H9 (cell line): ENCODE measurements around the gene ABCA7. TPM values are rescaled to one million over a fixed set of nuclear protein-coding genes. Genes with fewer than 3 reads are reported as not detected.

Experiments used
- DNase-seq: peaks from one replicate; pipeline ENCODE4 v3.0.0-alpha.2; 2017
- H2AFZ ChIP-seq: one replicate; pipeline ENCODE4 v1.6.1; 2013; ENCODE audit warnings: mild to moderate bottlenecking, low read length, control low read depth, moderate library complexity
- H2AK5ac ChIP-seq: 2 replicates; pipeline ENCODE4 v1.6.1; 2013; ENCODE audit warnings: low read length, control low read depth, mixed read lengths; ENCODE audit not compliant: insufficient read length
- H2BK120ac ChIP-seq: one replicate; pipeline ENCODE4 v1.6.1; 2013; ENCODE audit warnings: low read depth, mild to moderate bottlenecking, low read length, control low read depth, inconsistent platforms; ENCODE audit not compliant: poor library complexity, severe bottlenecking
- H2BK12ac ChIP-seq: 2 replicates; pipeline ENCODE4 v1.6.1; 2013; ENCODE audit warnings: low read length, control low read depth, mixed read lengths, low read depth; ENCODE audit not compliant: insufficient read length
- H2BK15ac ChIP-seq: 2 replicates; pipeline ENCODE4 v1.6.1; 2013; ENCODE audit warnings: low read depth, low read length, control low read depth
- H2BK20ac ChIP-seq: one replicate; pipeline ENCODE4 v1.6.1; 2013; ENCODE audit warnings: low read depth, mild to moderate bottlenecking, low read length, control low read depth, inconsistent platforms; ENCODE audit not compliant: poor library complexity, severe bottlenecking
- H2BK5ac ChIP-seq: 2 replicates; pipeline ENCODE4 v1.6.1; 2013; ENCODE audit warnings: low read length, control low read depth, mixed read lengths; ENCODE audit not compliant: insufficient read length
- H3K14ac ChIP-seq: 2 replicates; pipeline ENCODE4 v1.6.1; 2013; ENCODE audit warnings: low read length, control low read depth; ENCODE audit not compliant: insufficient read depth
- H3K18ac ChIP-seq: 2 replicates; pipeline ENCODE4 v1.6.1; 2013; ENCODE audit warnings: low read depth, mild to moderate bottlenecking, mixed read lengths, low read length, control low read depth; ENCODE audit not compliant: insufficient read length
- H3K23ac ChIP-seq: 2 replicates; pipeline ENCODE4 v1.6.1; 2013; ENCODE audit warnings: low read length, control low read depth, mixed read lengths, low read depth; ENCODE audit not compliant: insufficient read length
- H3K23me2 ChIP-seq: 2 replicates; pipeline ENCODE4 v1.6.1; 2013; ENCODE audit warnings: low read depth, mild to moderate bottlenecking, mixed read lengths, low read length, control low read depth; ENCODE audit not compliant: insufficient read length, poor library complexity, severe bottlenecking
- H3K27ac ChIP-seq: 2 replicates; pipeline ENCODE4 v1.5.1; 2013; ENCODE audit warnings: low read length, control low read depth, mixed read lengths, low read depth; ENCODE audit not compliant: insufficient read length
- H3K27me3 ChIP-seq: 2 replicates; pipeline ENCODE4 v1.6.1; 2013; ENCODE audit warnings: low read length, control low read depth, inconsistent platforms; ENCODE audit not compliant: insufficient read depth
- H3K4ac ChIP-seq: 2 replicates; pipeline ENCODE4 v1.6.1; 2013; ENCODE audit warnings: low read depth, mild to moderate bottlenecking, control low read depth, inconsistent platforms, low read length, moderate library complexity
- H3K4me1 ChIP-seq: 2 replicates; pipeline ENCODE4 v1.6.1; 2013; ENCODE audit warnings: low read length, control low read depth, inconsistent platforms; ENCODE audit not compliant: insufficient read depth
- H3K4me2 ChIP-seq: 2 replicates; pipeline ENCODE4 v1.6.1; 2013; ENCODE audit warnings: low read length, control low read depth, mixed read lengths; ENCODE audit not compliant: insufficient read length, insufficient read depth
- H3K56ac ChIP-seq: 2 replicates; pipeline ENCODE4 v1.6.1; 2013; ENCODE audit warnings: low read depth, mild to moderate bottlenecking, mixed read lengths, low read length, control low read depth; ENCODE audit not compliant: insufficient read length
- H3K79me1 ChIP-seq: 2 replicates; pipeline ENCODE4 v1.6.1; 2013; ENCODE audit warnings: low read depth, mild to moderate bottlenecking, moderate library complexity, low read length, control low read depth, inconsistent platforms; ENCODE audit not compliant: insufficient read depth, poor library complexity, severe bottlenecking
- H3K79me2 ChIP-seq: 2 replicates; pipeline ENCODE4 v1.6.1; 2013; ENCODE audit warnings: low read length, control low read depth, inconsistent platforms; ENCODE audit not compliant: insufficient read depth
- H3K9ac ChIP-seq: 2 replicates; pipeline ENCODE4 v1.6.1; 2013; ENCODE audit warnings: low read length, control low read depth, mixed read lengths; ENCODE audit not compliant: insufficient read length; ENCODE audit errors: extremely low read depth
- H3K9me3 ChIP-seq: one replicate; pipeline ENCODE4 v1.6.1; 2013; ENCODE audit warnings: low read depth, low read length, inconsistent platforms; ENCODE audit not compliant: control insufficient read depth
- H3T11ph ChIP-seq: one replicate; pipeline ENCODE4 v1.6.1; 2013; ENCODE audit warnings: mild to moderate bottlenecking, low read length, control low read depth, inconsistent platforms
- H4K20me1 ChIP-seq: one replicate; pipeline ENCODE4 v1.6.1; 2013; ENCODE audit not compliant: control insufficient read depth, insufficient read length, insufficient read depth
- H4K5ac ChIP-seq: 2 replicates; pipeline ENCODE4 v1.6.1; 2013; ENCODE audit warnings: low read depth, mild to moderate bottlenecking, mixed read lengths, low read length, control low read depth; ENCODE audit not compliant: insufficient read length
- H4K8ac ChIP-seq: replicated peaks from 2 replicates; pipeline ENCODE4 v1.6.1; 2013; ENCODE audit warnings: low read length, control low read depth, mixed read lengths, low read depth; ENCODE audit not compliant: insufficient read length
- H4K91ac ChIP-seq: 2 replicates; pipeline ENCODE4 v1.6.1; 2013; ENCODE audit warnings: low read depth, mild to moderate bottlenecking, moderate library complexity, mixed read lengths, low read length, control low read depth; ENCODE audit not compliant: insufficient read length
- H3K27ac Mint-ChIP-seq, 3 experiments: 2 replicates in 2 of 3; 3 replicates in 1 of 3; pipeline ENCODE4 v1.8.0; 2020 to 2021; ENCODE audit warnings: mixed read lengths in 3 of 3, mild to moderate bottlenecking in 1 of 3, moderate library complexity in 1 of 3
- H3K27me3 Mint-ChIP-seq: 2 replicates; pipeline ENCODE4 v1.8.0; 2021; ENCODE audit warnings: low read depth, mild to moderate bottlenecking, moderate library complexity, mixed read lengths
- H3K36me3 Mint-ChIP-seq, 3 experiments: 2 replicates in 2 of 3; 3 replicates in 1 of 3; pipeline ENCODE4 v1.8.0; 2020 to 2021; ENCODE audit warnings: low read depth in 3 of 3, mixed read lengths in 3 of 3; ENCODE audit not compliant: insufficient read depth in 1 of 3
- H3K4me1 Mint-ChIP-seq, 2 experiments: 2 replicates each; pipeline ENCODE4 v1.8.0; 2020; ENCODE audit warnings: mixed read lengths in 2 of 2
- H3K4me3 Mint-ChIP-seq, 2 experiments: 2 replicates in 1 of 2; 3 replicates in 1 of 2; pipeline ENCODE4 v1.8.0; 2020 to 2021; ENCODE audit warnings: mild to moderate bottlenecking in 2 of 2, mixed read lengths in 2 of 2, moderate library complexity in 1 of 2
- H3K9me3 Mint-ChIP-seq, 2 experiments: 2 replicates in 1 of 2; 3 replicates in 1 of 2; pipeline ENCODE4 v1.8.0; 2020; ENCODE audit warnings: mild to moderate bottlenecking in 2 of 2, mixed read lengths in 2 of 2, moderate library complexity in 1 of 2
- WGBS: extraction: QIAGEN DNeasy Blood & Tissue Kit; methylation state at CpG from one replicate; pipeline ENCODE4 v1.1.7; 2013; ENCODE audit warnings: missing lambda C conversion rate, low lambda C conversion rate, mixed read lengths; ENCODE audit not compliant: insufficient read length; ENCODE audit errors: extremely low coverage; 5-methylcytosine and 5-hydroxymethylcytosine counted together
- total RNA-seq: library from RNA; stranded (reverse); gene quantifications from 2 replicates; pipeline ENCODE4 v1.2.1, GENCODE V29; 2021
- TF ChIP-seq, protein P1 (sequence below): fragments of 200-600 bp; sonication (generic); conservative IDR thresholded peaks from 3 replicates; pipeline ENCODE4 v1.8.0; 2021; ENCODE audit warnings: antibody characterized with exemption, mild to moderate bottlenecking

ABCA7 gene
- total RNA-seq, 1 experiment from 2014 or later: 34.6 TPM

DNA sequence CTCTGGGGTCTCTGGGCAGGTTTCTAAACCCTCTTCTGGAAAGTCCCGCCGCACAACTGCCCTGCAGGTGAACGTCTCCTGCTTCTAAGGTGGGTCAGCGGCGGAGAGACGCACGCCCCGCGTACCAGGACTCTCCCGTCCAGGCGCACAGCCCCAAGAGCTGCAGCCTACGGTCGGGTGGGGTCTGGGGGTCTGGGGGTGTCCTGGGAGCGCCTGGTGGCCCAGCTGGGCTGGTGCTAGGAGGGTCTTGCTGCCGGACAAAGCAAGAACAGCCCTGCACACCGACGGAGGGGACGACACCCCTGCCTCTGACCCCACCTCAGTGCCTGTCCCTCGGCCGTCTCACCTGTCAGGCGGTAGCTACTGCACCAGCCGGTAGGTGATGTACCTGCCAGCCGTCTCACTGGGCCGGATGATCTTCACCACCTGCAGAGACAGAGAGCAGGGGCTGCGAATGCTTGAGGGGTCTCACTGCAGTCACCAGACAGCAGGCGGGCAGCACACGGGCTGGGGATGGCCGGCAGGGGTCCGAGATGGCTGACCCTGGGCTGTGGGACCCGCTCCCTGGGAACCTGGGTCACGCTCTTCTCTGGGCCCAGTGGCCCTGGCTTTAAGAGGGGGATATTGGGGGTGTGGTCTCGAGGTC lies 49.3 kb downstream of the ABCA7 start:
- Histone ChIP-seq H4K8ac (no peak overlapping the region), H3K4ac (no peak overlapping the region), H2AFZ (no peak overlapping the region), H3K27me3 (no peaks in the 10 kb centered on the region), H3K23ac (no peak overlapping the region), H3K56ac (no peak overlapping the region), H3T11ph (no peak overlapping the region), H3K9me3 (no peaks in the 10 kb centered on the region), H3K14ac (no peak overlapping the region), H2BK20ac (no peak overlapping the region), H3K4me2 (no peak overlapping the region), H3K79me2 (peaks cover 7% of the 10 kb centered on the region; the same call in 1 of the 2 replicates), H3K9ac (no peak overlapping the region), H4K91ac (no peak overlapping the region), H3K18ac (no peak overlapping the region), H4K20me1 (no peaks in the 10 kb centered on the region), H2BK12ac (no peak overlapping the region), H3K27ac (no peak overlapping the region), H3K4me1 (no peaks in the 10 kb centered on the region; the same call in 1 of the 2 replicates), H2BK15ac (no peak overlapping the region), H2BK5ac (no peak overlapping the region), H3K23me2 (peaks cover 1% of the 10 kb centered on the region), H3K79me1 (peaks cover 6% of the 10 kb centered on the region), H2AK5ac (no peak overlapping the region), H2BK120ac (no peak overlapping the region), H4K5ac (no peak overlapping the region)
- Mint-ChIP-seq H3K27ac (no peak overlapping the region), H3K27me3 (no peaks in the 10 kb centered on the region), H3K4me3 (no peak overlapping the region), H3K36me3 (peaks cover 17 to 57% (median 48%) of the 10 kb centered on the region in 3 experiments; a peak in 6 of 7 replicates), H3K9me3 (no peaks in the 10 kb centered on the region), H3K4me1 (peaks cover 0 to 8% of the 10 kb centered on the region in 2 experiments; a peak in 3 of 4 replicates)
- no peak for DNase-seq
- no CpG with 5 or more reads among the region's 32 CpGs for WGBS
- TF ChIP-seq, protein P1, sequence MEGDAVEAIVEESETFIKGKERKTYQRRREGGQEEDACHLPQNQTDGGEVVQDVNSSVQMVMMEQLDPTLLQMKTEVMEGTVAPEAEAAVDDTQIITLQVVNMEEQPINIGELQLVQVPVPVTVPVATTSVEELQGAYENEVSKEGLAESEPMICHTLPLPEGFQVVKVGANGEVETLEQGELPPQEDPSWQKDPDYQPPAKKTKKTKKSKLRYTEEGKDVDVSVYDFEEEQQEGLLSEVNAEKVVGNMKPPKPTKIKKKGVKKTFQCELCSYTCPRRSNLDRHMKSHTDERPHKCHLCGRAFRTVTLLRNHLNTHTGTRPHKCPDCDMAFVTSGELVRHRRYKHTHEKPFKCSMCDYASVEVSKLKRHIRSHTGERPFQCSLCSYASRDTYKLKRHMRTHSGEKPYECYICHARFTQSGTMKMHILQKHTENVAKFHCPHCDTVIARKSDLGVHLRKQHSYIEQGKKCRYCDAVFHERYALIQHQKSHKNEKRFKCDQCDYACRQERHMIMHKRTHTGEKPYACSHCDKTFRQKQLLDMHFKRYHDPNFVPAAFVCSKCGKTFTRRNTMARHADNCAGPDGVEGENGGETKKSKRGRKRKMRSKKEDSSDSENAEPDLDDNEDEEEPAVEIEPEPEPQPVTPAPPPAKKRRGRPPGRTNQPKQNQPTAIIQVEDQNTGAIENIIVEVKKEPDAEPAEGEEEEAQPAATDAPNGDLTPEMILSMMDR: no peak
